Airway epithelial cell (primary cell): ENCODE results near the gene ANKRD30A. TPM values are rescaled to one million over a fixed set of nuclear protein-coding genes. Genes with fewer than 3 reads are reported as not detected.

Experiments
- total RNA-seq: library from RNA; depleted of rRNA; stranded (reverse); fragments of >200 nt; gene quantifications from 2 replicates; pipeline ENCODE4 v1.2.3, GENCODE V29; 2015

ANKRD30A gene
- total RNA-seq: not detected in 2 replicates

GRCh38 chr10:37125191-37125732, at the start of gene ANKRD30A:
ANKRD30A (plus strand) TSS chr10:37125598; CDS start chr10:37125788, 190 bp downstream.

